Breast epithelium (tissue), 4 donors: ENCODE results near the gene AGPAT3. TPM values are rescaled to one million over a fixed set of nuclear protein-coding genes. Genes with fewer than 3 reads are reported as not detected.

Experiments used
- DNase-seq, 2 donors: peaks; one replicate each; pipeline ENCODE4 v3.0.0-alpha.2; 2019; ENCODE audit warnings: low spot score in 2 of 2
- H3K27ac ChIP-seq, 2 donors: fragments of 200-600 bp; sonication (generic) in 1 of 2; one replicate each; pipeline ENCODE4 v1.5.1; 2016 to 2019; ENCODE audit warnings: mild to moderate bottlenecking in 1 of 2
- H3K27me3 ChIP-seq, 2 donors: fragments of 200-600 bp; sonication (generic) in 1 of 2; one replicate each; pipeline versions ENCODE4 v1.5.1 to v1.6.0; 2017 to 2019; ENCODE audit warnings: control low read depth in 1 of 2, mild to moderate bottlenecking in 1 of 2
- H3K36me3 ChIP-seq: fragments of 200-600 bp; one replicate; pipeline ENCODE4 v1.5.1; 2019
- H3K4me1 ChIP-seq, 2 donors: fragments of 200-600 bp; sonication (generic); one replicate each; pipeline ENCODE4 v1.5.1; 2016 to 2019; ENCODE audit warnings: control low read depth in 1 of 2
- H3K4me3 ChIP-seq, 3 donors: fragments of 200-600 bp; sonication (generic); 1 replicate in 2 of 3; 2 replicates in 1 of 3; pipeline ENCODE4 v1.5.1; 2016 to 2019; ENCODE audit warnings: mild to moderate bottlenecking in 3 of 3, moderate library complexity in 2 of 3
- H3K9me3 ChIP-seq, 2 donors: fragments of 200-600 bp; sonication (generic) in 1 of 2; one replicate each; pipeline ENCODE4 v1.5.1; 2016 to 2019; ENCODE audit warnings: control low read depth in 1 of 2
- POLR2A ChIP-seq: fragments of 450-650 bp; IDR thresholded peaks from one replicate; pipeline ENCODE4 v1.6.1; 2016; ENCODE audit warnings: antibody characterized with exemption, mild to moderate bottlenecking, moderate library complexity
- POLR2AphosphoS5 ChIP-seq, 3 donors: sonication (generic); formaldehyde crosslinking; IDR thresholded peaks; one replicate each; pipeline ENCODE4 v1.6.1; 2017; ENCODE audit warnings: antibody characterized with exemption in 3 of 3
- intact Hi-C: fragments of 100-400 bp; cut with DNase I; formaldehyde crosslinking; loops from one replicate; pipeline ENCODE4 v1.15.1; 2023; ENCODE audit warnings: low total_unique reads
- total RNA-seq, 3 donors: library from RNA; depleted of rRNA; stranded (reverse); fragments of >200 nt; gene quantifications; one replicate each; pipeline ENCODE4 v1.1.0, GENCODE V29; 2016
- TF ChIP-seq, protein P1 (sequence below), 3 donors: fragments of 450-650 bp; IDR thresholded peaks; one replicate each; pipeline ENCODE4 v1.5.1; 2016 to 2017; ENCODE audit warnings: antibody characterized with exemption in 3 of 3, mild to moderate bottlenecking in 3 of 3, moderate library complexity in 3 of 3

AGPAT3 gene
- total RNA-seq, 3 donors from 2014 or later, result 27.2 to 35.8 (median 28.2) TPM

DNA sequence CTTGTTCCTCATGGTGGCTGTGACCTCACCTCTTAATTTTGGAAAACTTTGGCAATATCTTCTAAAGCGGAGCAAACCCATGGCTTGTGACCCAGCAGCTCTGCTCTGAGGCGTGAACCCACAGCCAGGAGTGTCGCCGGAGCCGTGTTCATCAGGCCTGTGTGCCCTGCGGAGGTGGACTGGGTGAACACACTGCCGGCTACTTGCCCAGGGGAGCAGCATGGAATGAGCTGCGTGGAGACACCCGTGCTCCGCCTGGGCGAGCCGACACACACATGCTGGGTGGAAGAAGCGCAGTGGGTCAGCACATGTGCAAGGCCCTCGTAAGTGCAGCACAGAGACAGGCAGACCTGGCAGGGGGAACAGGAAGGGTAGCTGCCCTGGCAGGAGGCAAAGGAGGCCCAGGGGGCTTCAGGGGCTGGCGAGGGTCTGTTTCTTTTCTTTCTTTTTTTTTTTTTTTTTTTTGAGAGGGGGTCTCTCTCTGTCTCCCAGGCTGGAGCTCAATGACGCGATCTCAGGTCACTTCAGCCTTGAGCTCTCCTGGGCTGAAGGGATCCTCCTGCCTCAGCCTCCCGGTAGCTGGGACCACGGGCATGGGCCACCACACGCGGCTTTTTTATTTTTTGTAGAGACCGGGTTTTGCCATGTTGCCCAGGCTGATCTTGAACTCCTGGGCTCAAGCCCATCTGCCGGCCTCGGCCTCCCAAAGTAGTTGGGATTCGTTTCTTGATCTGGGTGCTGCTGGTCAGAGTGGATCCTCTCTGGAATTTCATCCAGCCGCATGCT is 41.8 kb downstream of the AGPAT3 start:
- Histone ChIP-seq H3K27me3 (no peaks in the 10 kb centered on the region), H3K27ac (no peak overlapping the region), H3K9me3 (no peaks in the 10 kb centered on the region), H3K36me3 (no peaks in the 10 kb centered on the region), H3K4me3 (no peak overlapping the region), H3K4me1 (no peaks in the 10 kb centered on the region)
- intact Hi-C loops, result no loop called here
- TF ChIP-seq POLR2AphosphoS5 (IDR thresholded peaks at IDR 0.05) (no peak), POLR2A (no peak)
- TF ChIP-seq, protein P1, sequence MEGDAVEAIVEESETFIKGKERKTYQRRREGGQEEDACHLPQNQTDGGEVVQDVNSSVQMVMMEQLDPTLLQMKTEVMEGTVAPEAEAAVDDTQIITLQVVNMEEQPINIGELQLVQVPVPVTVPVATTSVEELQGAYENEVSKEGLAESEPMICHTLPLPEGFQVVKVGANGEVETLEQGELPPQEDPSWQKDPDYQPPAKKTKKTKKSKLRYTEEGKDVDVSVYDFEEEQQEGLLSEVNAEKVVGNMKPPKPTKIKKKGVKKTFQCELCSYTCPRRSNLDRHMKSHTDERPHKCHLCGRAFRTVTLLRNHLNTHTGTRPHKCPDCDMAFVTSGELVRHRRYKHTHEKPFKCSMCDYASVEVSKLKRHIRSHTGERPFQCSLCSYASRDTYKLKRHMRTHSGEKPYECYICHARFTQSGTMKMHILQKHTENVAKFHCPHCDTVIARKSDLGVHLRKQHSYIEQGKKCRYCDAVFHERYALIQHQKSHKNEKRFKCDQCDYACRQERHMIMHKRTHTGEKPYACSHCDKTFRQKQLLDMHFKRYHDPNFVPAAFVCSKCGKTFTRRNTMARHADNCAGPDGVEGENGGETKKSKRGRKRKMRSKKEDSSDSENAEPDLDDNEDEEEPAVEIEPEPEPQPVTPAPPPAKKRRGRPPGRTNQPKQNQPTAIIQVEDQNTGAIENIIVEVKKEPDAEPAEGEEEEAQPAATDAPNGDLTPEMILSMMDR (IDR thresholded peaks at IDR 0.05), result no peak
- no peak for DNase-seq

DNA sequence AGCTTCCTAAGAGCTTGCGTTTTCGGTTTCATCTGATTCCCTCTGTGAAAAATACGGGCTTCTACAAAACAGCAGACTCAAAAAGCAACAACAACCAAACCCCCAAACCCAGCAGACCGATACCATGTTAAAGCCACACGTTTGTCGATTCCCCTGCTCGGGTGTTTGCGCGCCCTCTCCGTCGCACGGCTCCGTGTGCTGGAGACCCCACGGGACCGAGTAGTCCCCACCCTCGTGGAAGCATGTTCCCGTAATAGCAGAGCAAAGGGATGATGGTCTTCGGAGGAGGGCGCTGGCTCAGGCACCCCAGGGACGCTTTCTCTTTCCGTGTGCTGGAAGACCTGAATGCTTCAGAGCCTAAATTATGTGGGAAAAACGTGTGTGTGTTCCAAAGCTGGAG is 42.7 kb downstream of the AGPAT3 start:
- no peak overlapping the region for H3K27ac ChIP-seq

DNA sequence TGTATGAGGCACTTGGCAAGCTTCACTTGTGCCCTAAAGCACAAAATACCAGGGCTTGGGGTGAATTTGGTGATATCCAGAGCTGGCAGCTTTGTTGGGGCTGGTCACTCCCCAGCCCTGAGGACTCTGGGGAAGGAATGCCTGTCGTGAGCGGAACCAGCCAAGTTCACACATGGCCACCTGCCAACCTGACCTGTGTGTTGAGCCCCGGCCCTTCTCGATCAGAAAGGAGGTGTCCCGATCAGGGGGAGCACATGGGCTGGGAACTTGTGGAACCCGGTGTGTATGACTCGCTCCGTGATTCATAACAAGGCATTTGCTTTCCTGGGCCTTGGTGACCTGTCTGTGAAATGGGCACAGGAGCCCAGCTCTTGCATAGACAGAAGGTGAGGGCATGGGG is 43.1 kb downstream of the AGPAT3 start:
- Histone ChIP-seq H3K4me3 (no peak overlapping the region), H3K27ac (no peak overlapping the region), H3K36me3 (no peaks in the 10 kb centered on the region), H3K9me3 (peaks cover 0 to 6% of the 10 kb centered on the region in 2 donors), H3K4me1 (no peaks in the 10 kb centered on the region), H3K27me3 (no peaks in the 10 kb centered on the region)
- TF ChIP-seq POLR2AphosphoS5 (IDR thresholded peaks at IDR 0.05), result no peak
- intact Hi-C loops, result no loop called here
- peak in 1 of 2 donors; percentile 46 for DNase-seq

More for the DNA sequence above, 42.7 kb downstream of the AGPAT3 start:
- H3K9me3 ChIP-seq, result peaks cover 0 to 4% of the 10 kb centered on the region in 2 donors
- intact Hi-C loops, result no loop called here
- H3K4me3 ChIP-seq, result no peak overlapping the region
- H3K27me3 ChIP-seq, result no peaks in the 10 kb centered on the region
- no peaks in the 10 kb centered on the region for H3K36me3 ChIP-seq
- H3K4me1 ChIP-seq, result no peaks in the 10 kb centered on the region
- TF ChIP-seq, protein P1 (IDR thresholded peaks at IDR 0.05), result no peak
- TF ChIP-seq POLR2A (no peak), POLR2AphosphoS5 (IDR thresholded peaks at IDR 0.05) (no peak)
- DNase-seq, result no peak

DNA sequence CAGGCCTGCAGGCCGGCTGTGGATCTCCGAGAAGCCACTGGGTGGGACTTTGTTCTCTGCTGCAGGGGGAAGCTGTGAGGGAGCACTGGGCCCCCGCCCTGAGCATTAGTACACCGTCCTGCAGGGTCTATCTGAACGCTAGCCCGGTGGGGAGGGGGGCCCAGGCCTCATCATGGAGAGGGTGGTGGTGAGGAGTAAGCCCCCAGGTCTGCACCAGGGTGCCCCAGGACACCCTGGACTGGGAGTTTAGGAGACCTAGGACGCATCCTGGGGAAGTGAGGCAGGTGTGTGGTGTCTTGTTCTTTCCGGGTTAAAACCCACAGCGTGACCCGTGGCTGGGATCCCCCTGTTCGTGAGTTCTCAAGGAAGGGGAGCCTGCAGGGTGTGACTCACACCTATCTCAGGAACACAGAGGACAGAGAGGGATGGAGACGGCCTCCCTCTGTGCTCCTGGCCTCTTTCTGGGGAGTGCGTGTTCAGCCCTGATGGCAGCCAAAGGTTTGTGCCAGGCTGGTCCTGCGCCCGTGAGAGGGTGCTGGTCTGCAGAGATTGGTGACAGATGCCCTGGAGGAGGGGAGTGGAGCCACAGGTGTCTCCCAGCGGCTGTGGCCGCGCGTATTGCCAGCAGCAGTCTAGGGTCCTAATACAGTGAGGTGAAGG is 44.8 kb downstream of the AGPAT3 start:
- TF ChIP-seq POLR2AphosphoS5 (IDR thresholded peaks at IDR 0.05) (no peak), POLR2A (no peak)
- TF ChIP-seq, protein P1 (IDR thresholded peaks at IDR 0.05), result no peak
- no peaks in the 10 kb centered on the region for H3K27me3 ChIP-seq
- H3K4me3 ChIP-seq, result no peak overlapping the region
- no peaks in the 10 kb centered on the region for H3K4me1 ChIP-seq
- intact Hi-C loops, result no loop called here
- H3K27ac ChIP-seq, result no peak overlapping the region
- no peaks in the 10 kb centered on the region for H3K36me3 ChIP-seq
- no peak for DNase-seq
- H3K9me3 ChIP-seq, result peaks cover 0 to 6% of the 10 kb centered on the region in 2 donors

DNA sequence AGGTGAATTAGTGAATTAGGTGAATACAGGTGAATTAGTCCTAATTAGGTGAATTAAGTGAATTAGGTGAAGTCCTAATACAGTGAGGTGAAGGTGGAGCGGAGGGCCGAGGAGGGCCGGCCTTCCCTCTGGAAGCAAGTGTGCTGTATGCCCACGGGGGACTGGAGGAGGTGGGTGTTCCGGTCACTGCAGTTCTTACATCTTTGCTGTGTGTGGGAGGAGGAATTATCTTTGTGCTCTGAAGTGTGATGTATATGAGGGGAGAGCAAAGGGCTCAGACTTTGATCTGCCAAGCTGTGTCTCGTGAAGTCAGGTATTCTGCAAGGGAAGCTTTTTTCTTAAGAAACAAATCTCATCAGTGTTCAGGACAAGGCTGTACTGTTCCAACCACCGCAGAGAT is 45.4 kb downstream of the AGPAT3 start:
- intact Hi-C loops, result no loop called here
- Histone ChIP-seq H3K36me3 (no peaks in the 10 kb centered on the region), H3K4me1 (no peaks in the 10 kb centered on the region), H3K4me3 (no peak overlapping the region), H3K27ac (no peak overlapping the region), H3K27me3 (no peaks in the 10 kb centered on the region), H3K9me3 (peaks cover 0 to 6% of the 10 kb centered on the region in 2 donors)
- no peak for DNase-seq
- TF ChIP-seq POLR2A (no peak), POLR2AphosphoS5 (IDR thresholded peaks at IDR 0.05) (no peak)
- TF ChIP-seq, protein P1 (IDR thresholded peaks at IDR 0.05), result no peak
